HG02885 (cell line): Measurements from ENCODE around the gene WDR91.
A peak's percentile ranks its signal among the peaks of the same experiment; 100 is the strongest.
"Not testable (repeated sequence)": the region's sequence is repeated elsewhere in the genome, so short reads cannot be mapped to it uniquely, and the experiment has no call there.

Source experiments
- ATAC-seq: cut with Tn5 transposase; IDR thresholded peaks from one replicate; pipeline ENCODE4 v1.9.1; 2021; ENCODE audit warnings: mild to moderate bottlenecking; ENCODE audit not compliant: unreplicated experiment, poor library complexity

WDR91 gene

GRCh38 chr7:135181929-135182678 is 29.2 kb downstream of the WDR91 start:
- no peak for ATAC-seq

- no peak for ATAC-seq
These were observed 29.9 kb downstream of the WDR91 start for GRCh38 chr7:135181261-135181928.

DNA sequence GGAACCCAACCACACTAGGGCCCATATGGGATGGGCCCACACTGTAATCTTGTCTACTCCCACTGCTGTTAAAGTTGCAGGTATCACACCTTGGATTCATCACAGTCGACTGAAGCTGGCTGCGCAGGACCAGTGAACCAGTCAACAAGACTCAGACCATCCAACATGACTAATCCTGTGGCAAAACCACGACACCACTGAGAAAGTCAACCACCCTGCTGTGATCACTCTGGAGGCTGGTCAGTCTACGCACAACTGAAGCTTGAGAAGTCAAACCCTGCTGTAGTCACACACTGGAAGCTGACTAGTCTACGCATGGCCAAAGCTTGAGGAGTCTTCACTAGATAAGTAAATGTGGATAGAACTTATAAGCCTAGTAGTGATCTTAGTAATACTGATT is 31.2 kb downstream of the WDR91 start:
- ATAC-seq = no peak

DNA sequence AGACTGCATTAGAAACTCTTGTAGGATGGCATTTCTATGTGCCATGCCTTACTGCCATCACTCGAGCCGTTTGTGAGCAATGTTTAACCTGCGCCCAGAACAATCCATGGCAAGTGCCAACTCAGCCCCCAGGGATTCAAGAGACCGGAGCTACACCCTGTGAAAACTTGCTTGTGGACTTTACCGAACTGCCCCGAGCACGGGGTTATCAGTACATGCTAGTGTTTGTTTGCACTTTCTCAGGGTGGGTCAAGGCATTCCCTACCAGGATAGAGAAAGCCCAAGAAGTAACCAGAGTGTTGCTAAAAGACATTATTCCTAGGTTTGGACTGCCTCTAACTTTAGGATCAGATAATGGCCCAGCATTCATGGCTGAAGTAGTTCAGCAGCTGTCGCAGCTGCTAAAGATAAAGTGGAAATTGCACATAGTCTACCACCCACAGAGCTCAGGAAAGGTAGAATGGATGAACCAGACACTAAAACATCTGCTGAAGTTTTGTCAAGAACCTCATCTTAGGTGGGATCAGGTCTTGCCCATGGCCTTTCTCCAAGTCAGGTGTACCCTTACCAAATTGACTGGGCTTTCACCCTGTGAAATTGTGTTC is 31.9 kb downstream of the WDR91 start:
- no peak for ATAC-seq

DNA sequence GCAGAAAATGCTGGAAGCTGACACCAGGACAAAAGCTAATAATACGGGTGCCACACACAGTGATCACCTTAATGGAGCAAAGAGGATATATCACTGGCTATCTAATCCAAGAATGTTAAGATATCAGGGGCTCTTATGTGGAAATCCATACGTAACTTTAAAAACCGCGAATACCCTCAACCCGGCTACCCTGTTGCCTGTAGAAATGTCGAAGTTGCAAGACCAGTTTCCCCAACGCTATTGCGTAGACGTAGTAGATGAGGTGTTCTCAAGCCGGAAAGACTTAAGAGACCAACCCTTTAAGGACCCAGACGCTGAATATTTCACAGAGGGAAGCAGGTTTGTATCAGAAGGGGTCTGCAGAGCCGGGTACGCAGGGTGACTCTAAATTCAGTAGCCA is 33.0 kb downstream of the WDR91 start:
- no peak for ATAC-seq

DNA sequence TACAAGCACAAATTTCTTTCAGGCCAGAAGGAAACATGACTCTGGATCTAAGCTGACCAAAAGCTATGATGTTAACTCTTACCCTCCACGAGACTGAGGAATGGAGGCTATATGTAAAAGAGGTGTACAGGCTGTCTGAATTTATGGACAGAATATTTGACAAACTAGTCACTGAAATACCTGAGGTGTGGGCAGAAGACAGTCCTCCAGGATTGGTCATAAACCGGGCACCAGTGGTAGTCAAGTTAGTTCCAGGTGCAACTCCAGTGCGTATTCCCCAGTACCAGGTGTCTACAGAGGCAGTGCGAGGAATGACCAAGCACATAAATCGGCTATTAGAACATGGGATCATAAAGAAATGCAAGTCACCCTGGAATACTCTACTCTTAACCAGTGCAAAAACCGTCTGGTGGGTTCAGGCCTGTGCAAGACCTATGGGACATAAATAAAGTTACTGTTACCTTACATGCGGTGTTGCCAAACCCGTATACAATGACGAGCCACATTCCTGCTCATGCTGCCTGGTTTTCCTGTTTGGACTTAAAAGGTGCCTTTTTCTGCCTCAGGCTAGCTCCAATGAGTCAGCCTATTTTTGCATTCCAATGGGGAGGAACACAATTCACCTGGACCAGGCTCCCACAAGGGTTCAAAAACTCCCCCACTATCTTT is 34.2 kb downstream of the WDR91 start:
- no peak for ATAC-seq

- no peak for ATAC-seq
These were observed 35.4 kb downstream of the WDR91 start for GRCh38 chr7:135175931-135176330.

DNA sequence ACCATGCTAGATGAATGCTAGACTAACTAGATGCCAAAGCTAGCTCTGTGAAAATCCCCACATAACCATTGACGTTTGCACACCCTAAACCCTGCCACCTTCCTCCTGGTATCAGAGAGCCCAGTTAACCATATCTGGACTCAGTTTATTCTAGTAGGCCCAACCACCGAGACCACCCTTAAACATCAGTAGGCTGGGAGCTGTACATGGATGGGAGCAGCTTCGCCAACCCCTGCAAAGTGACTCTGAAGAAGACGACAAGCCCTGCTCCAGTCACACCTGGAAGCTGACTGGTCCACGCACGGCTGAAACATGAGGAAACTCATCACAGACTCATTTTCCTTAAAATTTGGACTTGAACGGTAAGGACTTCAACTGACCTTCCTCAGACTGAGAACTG is 36.4 kb downstream of the WDR91 start:
- ATAC-seq = no peak

GRCh38 chr7:135173916-135174315 is 37.4 kb downstream of the WDR91 start:
- ATAC-seq = not testable (repeated sequence)

GRCh38 chr7:135171581-135172291 is 39.6 kb downstream of the WDR91 start:
- not testable (repeated sequence) for ATAC-seq

DNA sequence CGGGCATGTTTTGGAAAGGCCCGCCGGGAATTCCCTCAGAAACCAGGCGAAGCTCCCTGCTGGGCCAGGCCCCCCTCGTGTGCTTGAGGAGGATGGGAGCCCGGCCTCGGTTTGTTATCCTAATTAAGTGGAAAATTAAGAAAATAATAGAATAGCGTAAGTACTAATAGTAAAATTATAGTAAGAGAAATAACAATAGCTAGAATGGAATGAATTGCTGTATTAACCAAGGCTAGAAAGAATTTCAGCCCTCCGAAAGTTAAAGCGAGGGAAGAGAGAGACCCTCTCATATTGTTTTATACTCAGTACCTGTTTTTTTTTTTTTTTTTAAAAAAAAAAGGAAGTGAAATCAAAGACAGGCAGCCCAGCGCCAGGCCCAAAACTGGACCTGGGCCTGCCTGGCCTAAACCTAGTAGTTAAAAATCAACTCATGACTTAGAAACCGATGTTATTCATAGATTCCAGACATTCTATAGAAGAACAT is 40.3 kb downstream of the WDR91 start:
- ATAC-seq = peak; percentile 24

- ATAC-seq = peak; percentile 80
These were observed 40.9 kb downstream of the WDR91 start, which contains the start of gene CYREN for GRCh38 chr7:135170274-135170997. Gene CYREN (minus strand): TSS chr7:135170707. CDS start chr7:135168922, 1,785 bp downstream.

GRCh38 chr7:135169964-135170273 is 41.4 kb downstream of the WDR91 start:
- ATAC-seq = peak; percentile 15

DNA sequence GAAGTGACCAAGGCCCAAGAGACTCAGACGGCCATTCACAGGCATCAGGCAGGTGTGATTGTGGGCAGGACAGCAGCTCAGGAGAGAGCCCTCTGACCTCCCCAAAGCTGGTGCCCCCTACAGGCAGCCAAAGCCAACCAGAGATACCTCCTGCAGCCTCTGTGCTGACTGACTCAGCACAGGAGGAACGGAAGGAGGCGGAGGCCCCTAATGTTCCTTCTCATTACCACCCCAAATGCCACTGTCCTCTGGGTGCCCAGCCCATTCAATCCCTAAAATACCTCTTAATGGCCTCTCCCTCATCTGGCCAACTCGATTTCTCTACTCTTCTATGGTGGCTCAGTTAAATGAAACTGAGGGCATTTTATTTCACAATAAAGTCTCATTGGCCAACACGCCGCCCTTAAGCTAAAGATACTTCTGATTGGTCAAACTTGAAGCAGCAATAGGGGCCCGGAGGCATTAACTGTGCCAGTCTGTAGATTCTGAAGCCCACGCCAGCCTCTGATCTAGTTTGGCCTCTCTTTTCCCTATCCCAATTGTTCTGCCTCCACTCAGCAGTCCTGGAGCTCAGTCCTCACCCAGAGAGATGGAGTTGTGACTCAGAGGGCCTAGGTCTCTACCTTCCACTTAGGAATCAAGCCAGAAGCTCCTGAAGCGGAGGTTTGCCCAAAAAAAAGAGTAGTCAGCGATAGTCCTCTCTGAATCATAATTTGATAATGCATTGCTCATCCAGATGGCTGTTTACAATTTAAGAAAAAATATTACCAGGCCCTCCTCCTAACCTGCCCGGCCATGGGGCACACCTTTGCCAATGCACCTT is 42.0 kb downstream of the WDR91 start:
- ATAC-seq = peak; percentile 48

DNA sequence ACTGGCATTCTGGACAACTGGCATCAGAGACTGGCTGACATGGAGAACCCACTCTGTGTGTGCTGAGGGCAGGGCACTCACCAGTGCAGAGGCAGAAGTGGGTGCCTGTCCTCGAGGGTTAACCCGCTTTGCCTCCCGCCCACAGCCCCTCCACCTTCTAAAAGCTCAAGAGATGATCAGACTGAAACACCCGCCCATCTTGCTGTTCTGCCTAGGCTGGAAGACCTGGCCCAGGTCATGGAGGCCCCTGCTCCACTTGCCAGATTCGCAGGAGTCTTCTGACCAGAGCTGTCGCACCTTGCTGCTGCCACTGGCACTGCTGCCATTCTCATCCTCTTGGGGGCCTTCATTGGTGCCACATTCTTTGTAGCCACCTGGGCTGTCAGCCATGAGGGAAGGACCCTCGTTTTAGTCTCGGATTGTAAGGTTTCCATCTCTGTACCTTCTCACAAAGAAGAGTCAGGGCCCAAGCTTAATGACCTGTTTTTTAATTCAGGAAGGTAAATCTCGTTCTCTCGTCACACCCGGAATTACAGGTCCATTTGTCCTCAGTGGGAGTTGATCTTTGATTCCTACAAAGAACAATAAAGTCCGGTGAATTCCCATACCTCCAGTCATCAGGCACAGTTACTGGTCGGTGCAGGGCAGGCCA is 42.7 kb downstream of the WDR91 start:
- no peak for ATAC-seq

DNA sequence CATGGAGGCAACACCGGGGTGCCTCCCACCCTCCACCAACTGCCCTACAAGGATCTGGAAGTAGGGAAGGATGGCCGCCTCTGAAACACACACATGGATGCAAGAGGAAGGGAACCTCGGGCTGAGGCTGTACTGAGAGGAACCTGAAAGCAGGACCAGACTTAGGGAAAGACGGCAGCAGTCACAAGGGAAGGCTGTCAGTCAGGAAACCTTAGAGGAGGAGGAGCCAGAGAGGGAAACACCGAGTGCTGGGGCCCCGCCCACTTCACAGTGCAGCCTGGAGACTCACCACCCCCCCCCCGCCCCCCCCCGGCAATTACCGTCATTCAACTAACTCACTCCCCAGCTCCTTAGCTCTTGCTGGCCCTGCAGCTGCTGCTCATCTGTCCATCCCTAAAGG is 43.3 kb downstream of the WDR91 start:
- no peak for ATAC-seq

DNA sequence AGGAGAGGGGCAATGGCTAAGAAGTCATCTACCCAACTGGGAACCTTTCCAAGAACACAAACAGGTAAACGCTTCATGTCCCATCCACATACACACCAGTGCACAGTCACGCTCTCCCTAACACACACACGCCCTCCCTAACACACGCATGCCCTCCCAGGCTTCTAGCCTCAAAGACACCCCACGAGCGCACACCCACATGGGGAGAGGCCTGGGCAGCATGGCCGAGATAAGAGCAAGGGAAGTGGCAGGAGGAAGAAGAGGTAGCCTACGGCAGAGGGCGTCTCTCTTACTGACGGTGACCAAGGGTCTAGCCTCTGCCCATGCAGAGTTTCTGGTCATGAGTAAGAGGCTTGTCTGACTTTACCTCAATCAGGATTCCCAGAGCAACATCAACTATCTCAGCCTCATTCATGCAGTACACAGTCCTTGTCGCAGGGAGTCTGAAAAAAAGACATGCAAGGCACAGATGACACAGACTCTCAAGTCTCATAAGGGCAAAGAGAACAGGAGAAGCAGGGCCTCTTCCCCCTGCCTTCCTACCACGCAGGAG is 43.9 kb downstream of the WDR91 start:
- no peak for ATAC-seq
